ENCODE measurements around the gene PLXNA4.

- no peak for TF ChIP-seq CTCF (IDR thresholded peaks at IDR 0.05)
- TF ChIP-seq POLR2AphosphoS5 (IDR thresholded peaks at IDR 0.05; ENCODE audit: insufficient read depth in 1 of 2, low read depth in 1 of 2) = no peak
- TF ChIP-seq POLR2A (IDR thresholded peaks at IDR 0.05) = no peak
Measured at GRCh38 chr7:132097550-132098134, 478.6 kb downstream of the PLXNA4 start.

Data from vagina (tissue), 2 donors.